HEK293 (cell line): ENCODE data around the gene ZNF619.

ENCODE experiments used
- CTCF ChIP-seq: fragments of 450-650 bp; formaldehyde crosslinking; IDR thresholded peaks from 2 replicates; pipeline ENCODE4 v1.5.1; 2016; ENCODE audit warnings: missing biosample characterization, missing genetic modification characterization
- GFI1B ChIP-seq: fragments of 450-650 bp; formaldehyde crosslinking; IDR thresholded peaks from 2 replicates; pipeline ENCODE4 v1.5.1; 2016; ENCODE audit warnings: missing biosample characterization, missing genetic modification characterization
- GLIS1 ChIP-seq: fragments of 450-650 bp; formaldehyde crosslinking; IDR thresholded peaks from 2 replicates; pipeline ENCODE4 v1.5.1; 2016; ENCODE audit warnings: missing biosample characterization, missing genetic modification characterization
- PRDM10 ChIP-seq: fragments of 450-650 bp; formaldehyde crosslinking; IDR thresholded peaks from 2 replicates; pipeline ENCODE4 v1.5.1; 2016; ENCODE audit warnings: missing biosample characterization, missing genetic modification characterization
- REST ChIP-seq: fragments of 450-650 bp; formaldehyde crosslinking; IDR thresholded peaks from 2 replicates; pipeline ENCODE4 v1.5.1; 2016; ENCODE audit warnings: missing biosample characterization, missing genetic modification characterization
- SALL2 ChIP-seq: fragments of 450-650 bp; formaldehyde crosslinking; IDR thresholded peaks from 2 replicates; pipeline ENCODE4 v1.5.0; 2017; ENCODE audit warnings: missing biosample characterization, mild to moderate bottlenecking, missing genetic modification characterization, borderline replicate concordance
- TCF7L2 ChIP-seq: IDR thresholded peaks from 2 replicates; pipeline ENCODE4 v1.6.1; 2011; ENCODE audit warnings: low read depth, mild to moderate bottlenecking, inconsistent platforms, low read length, moderate library complexity, borderline replicate concordance
- ZBTB21 ChIP-seq: fragments of 450-650 bp; formaldehyde crosslinking; IDR thresholded peaks from 2 replicates; pipeline ENCODE4 v1.5.1; 2017; ENCODE audit warnings: missing biosample characterization, missing genetic modification characterization
- ZNF155 ChIP-seq: fragments of 450-650 bp; formaldehyde crosslinking; IDR thresholded peaks from 2 replicates; pipeline ENCODE4 v1.5.1; 2016; ENCODE audit warnings: missing biosample characterization, missing genetic modification characterization
- ZNF184 ChIP-seq: fragments of 450-650 bp; IDR thresholded peaks from 2 replicates; pipeline ENCODE4 v1.5.1; 2018; ENCODE audit warnings: missing biosample characterization, mild to moderate bottlenecking, missing genetic modification characterization
- ZNF248 ChIP-seq: fragments of 450-650 bp; formaldehyde crosslinking; IDR thresholded peaks from 2 replicates; pipeline ENCODE4 v1.5.1; 2017; ENCODE audit warnings: missing biosample characterization, missing genetic modification characterization
- ZNF335 ChIP-seq: fragments of 450-650 bp; formaldehyde crosslinking; conservative IDR thresholded peaks from 2 replicates; pipeline ENCODE4 v1.5.1; 2016; ENCODE audit warnings: missing biosample characterization, missing genetic modification characterization
- ZSCAN23 ChIP-seq: fragments of 450-650 bp; formaldehyde crosslinking; IDR thresholded peaks from 2 replicates; pipeline ENCODE4 v1.5.1; 2016; ENCODE audit warnings: missing biosample characterization, missing genetic modification characterization

GRCh38 chr3:40490916-40491315 is 14.0 kb downstream of the ZNF619 start:
- no peak for TF ChIP-seq ZNF248 (tag by site-specific recombination)
- no peak for TF ChIP-seq REST
- no peak for TF ChIP-seq ZNF184 (tag by site-specific recombination)
- no peak for TF ChIP-seq SALL2 (tag by site-specific recombination)
- no peak for TF ChIP-seq TCF7L2
- TF ChIP-seq CTCF = no peak
- TF ChIP-seq ZBTB21 (tag by site-specific recombination) = no peak
- no peak for TF ChIP-seq ZSCAN23
- no peak for TF ChIP-seq ZNF335 (tag by site-specific recombination)
- no peak for TF ChIP-seq GFI1B (tag by site-specific recombination)
- no peak for TF ChIP-seq PRDM10 (tag by site-specific recombination)
- no peak for TF ChIP-seq ZNF155
- no peak for TF ChIP-seq GLIS1 (tag by site-specific recombination)
